GM19468 (cell line): ENCODE data around the gene ADSL.
"Not testable (repeated sequence)": the region's sequence is repeated elsewhere in the genome, so short reads cannot be mapped to it uniquely, and the experiment has no call there.

Experiments
- ATAC-seq: cut with Tn5 transposase; IDR thresholded peaks from one replicate; pipeline ENCODE4 v1.9.1; 2021; ENCODE audit warnings: mild to moderate bottlenecking, moderate library complexity, moderate number of reproducible peaks; ENCODE audit not compliant: unreplicated experiment; ENCODE audit errors: extremely low read depth

The ADSL gene

DNA sequence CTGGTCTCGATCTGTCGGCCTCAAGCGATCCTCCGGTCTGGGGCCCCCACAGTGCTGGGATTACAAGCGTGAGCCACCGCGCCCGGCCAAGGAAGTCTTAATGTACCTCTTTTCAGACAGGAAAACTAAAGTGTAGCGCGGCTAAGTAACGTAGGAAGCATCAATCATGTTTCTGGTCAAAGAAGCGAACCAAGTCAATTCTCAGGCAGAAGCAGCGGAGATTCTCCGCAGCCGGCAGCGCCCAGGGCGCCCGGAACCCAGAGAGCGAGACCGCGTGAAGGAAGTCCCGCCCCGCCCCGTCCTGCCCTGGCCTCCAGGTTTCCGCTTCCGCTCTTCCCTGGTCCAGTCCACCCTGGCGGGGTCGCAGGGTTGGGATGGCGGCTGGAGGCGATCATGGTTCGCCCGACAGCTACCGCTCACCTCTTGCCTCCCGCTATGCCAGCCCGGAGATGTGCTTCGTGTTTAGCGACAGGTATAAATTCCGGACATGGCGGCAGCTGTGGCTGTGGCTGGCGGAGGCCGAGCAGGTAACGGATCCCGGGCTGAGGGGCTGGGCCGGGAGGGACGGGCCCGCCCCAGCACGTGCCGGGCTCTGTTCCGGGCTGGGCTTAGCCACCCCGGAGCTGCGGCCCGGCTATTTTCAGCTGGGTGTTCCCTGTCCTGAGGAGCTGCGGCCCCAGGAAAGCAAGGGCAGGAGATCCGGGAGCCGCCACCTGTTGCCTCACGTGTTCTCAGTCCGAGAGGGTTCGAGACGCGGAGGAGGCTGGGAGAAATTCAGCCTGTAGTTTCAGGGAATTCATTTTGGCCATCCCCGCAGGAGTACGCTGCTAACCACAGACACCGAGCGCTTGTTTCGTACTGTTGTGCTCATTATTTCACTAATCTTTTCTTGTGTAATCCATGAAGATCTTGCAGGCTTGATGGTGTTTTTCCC is at the start of gene ADSL:
ADSL (plus strand) TSS at position 316 of the 934 bp plus-strand sequence; CDS start at position 375, 59 bp downstream.
- peak; percentile 53 for ATAC-seq

DNA sequence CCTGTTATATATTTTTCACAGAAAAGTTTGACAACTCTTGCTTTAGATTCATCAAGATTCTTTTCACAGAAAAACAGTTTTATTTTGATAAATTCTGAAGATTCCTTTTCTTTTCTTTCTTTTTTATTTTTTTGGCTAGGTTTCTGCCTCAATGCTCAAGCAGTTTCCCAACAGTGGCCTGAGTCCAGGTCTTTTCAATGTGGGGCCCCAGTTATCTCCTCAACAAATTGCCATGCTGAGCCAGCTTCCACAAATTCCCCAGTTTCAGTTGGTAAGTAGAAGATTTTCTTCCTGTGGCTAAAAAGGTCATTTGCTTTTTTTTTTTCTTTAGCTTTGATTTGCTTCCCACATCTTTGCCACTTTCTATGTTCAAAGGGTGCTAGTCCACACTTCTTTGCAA is 46.0 kb upstream of the ADSL start:
- no peak for ATAC-seq

DNA sequence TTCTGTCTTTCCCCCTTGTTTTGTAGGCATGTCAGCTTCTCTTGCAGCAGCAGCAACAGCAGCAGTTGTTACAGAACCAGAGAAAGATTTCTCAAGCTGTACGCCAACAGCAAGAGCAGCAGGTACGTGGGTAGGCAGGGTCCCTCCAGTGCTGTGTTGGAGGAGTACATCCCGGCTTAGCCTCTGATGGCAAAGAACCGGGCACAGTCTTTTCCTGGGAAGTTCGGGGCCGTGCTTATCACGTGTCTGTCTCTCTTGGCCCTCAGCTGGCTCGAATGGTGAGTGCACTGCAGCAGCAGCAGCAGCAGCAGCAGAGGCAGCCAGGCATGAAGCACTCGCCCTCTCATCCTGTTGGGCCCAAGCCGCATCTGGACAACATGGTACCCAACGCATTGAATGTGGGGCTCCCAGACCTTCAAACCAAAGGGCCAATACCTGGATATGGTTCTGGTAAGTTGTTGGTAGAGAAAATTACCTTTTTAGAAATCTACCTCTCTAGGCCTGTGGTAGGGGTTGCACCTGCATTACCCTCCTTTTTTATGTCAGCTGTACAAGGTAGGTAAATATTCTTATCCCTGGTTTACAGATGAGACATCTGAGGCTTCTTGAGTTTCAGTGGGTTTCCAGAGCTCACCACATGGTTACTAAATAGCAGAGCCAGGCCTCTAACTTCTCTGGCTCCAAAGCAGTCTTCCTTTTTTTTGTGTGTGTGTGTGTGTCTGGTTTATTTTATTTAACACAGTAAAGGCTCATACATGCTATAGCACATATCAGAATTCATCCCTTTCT is 45.2 kb upstream of the ADSL start:
- no peak for ATAC-seq

DNA sequence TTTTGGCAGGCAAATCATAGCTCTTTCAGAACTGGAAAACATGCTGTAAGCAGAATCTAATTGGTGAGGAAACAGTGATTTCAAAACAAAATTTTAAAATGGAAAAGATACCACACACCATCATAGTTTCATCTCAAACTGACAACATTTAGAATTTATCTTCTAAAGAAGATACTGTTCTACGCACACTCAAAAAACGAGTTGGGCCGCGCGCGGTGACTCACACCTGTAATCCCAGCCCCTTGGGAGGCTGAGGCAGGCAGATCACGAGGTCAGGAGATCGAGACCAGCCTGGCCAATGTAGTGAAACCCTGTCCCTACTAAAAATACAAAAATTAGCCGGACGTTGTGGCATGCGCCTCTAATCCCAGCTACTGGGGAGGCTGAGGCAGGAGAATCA is 44.2 kb upstream of the ADSL start:
- no peak for ATAC-seq

DNA sequence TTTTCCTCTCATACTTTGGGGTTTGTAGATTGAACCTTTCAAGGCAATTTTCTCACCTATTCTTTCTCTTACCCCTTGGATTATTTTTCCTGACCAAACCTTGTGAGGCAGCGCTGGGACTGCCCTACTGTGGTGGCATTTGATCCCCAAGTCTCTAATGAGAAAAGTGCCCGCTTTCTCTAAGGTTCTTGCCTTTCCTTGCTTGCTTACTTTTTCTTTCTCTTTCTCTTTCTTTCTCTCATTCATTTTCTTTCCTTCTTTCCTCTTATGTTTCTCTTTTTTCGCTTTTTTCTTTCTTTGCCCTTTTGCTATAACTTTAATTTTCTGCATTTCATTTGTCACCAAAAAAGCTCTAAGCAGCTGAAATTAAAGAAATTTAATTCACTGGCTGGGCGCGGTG is 40.7 kb upstream of the ADSL start:
- no peak for ATAC-seq

DNA sequence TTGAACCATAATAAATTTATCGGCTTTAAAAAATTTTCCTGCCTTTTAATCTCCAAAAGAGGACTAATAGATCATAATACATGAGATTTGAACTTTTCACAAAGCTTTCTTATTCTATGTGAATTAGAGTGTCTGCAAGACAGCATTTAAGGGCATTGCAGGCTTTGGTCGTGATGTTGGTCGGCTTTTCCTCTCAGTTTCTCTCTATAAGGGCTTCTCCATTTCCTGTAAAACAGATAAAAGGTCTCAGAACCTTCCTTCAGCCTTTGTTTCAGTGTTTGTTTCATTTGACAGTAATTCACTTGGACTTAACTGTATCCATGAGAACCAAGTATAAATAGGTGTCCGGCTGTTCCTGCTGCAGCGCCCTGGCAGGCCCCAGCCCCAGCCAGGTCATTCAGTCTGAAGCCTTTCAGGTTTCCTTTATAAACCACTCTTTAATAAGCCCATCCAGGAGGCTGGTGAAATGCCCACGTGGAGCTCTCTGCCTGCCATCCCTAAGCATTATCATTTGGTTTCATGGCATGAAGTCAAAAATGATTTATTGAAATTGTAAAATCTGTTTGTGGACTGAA is 37.2 kb upstream of the ADSL start:
- ATAC-seq: no peak

DNA sequence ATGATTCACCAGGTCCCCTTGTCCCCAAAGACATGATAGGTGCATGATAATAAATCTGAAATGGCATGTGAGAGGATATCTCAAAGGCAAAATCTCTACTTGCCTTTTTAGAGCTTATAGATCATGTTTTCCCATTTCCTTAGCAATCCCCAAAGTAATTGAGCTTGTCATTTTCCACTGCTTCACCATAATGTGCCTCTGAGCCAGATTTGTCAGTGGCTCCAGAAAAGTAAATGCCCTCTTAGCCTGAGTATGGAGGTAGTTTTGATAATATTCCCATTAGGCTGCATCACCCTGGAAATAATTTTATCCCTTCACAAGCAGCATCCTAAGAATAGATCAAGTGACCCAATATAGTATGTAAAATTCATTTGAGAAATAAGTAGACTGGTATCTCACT is 36.7 kb upstream of the ADSL start:
- ATAC-seq: no peak

DNA sequence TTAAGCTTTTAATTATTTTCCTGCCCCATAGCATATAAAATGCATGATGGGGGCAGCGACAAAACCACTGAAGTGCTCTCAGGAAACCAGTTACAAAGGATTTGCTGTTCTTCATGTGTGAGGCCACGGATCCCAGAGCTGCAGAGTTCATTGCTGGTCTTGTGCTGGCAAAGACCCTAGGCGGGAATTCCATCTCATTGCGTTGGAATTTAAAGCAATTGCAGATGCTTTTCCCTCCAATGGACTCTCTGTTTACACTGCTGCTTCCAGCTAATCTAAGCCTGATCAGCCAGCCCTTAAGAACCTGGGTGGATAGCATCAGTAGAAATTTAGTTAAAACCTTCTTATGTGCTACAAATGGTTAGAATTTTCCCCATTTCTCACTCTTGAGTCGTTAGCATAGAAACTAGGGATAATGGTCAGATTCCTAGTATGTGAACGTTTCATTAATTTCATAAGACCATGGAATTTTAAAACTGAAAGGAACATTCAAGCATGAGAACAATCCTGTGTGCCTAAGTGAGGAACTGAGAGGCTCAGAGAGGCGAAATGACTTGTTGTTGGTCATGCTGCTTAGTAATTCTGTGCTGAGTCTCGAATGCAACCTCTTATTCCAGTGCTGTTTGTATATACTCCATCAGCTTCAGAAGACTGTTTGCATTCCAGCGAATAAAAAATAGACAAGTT is 36.1 kb upstream of the ADSL start:
- no peak for ATAC-seq

DNA sequence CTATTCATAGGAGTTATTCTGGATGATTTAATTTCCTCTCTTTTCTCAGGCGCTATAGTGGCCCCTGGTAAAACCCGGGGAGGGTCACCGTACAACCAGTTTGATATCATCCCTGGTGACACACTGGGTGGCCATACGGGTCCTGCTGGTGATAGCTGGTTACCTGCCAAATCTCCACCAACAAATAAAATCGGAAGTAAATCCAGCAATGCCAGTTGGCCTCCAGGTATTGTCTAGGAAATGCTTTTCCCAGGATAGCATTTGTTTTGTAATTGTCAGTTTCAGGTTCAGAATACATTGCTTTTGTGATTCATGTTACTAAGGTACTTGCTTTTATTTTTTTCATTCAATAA is 35.6 kb upstream of the ADSL start:
- no peak for ATAC-seq

DNA sequence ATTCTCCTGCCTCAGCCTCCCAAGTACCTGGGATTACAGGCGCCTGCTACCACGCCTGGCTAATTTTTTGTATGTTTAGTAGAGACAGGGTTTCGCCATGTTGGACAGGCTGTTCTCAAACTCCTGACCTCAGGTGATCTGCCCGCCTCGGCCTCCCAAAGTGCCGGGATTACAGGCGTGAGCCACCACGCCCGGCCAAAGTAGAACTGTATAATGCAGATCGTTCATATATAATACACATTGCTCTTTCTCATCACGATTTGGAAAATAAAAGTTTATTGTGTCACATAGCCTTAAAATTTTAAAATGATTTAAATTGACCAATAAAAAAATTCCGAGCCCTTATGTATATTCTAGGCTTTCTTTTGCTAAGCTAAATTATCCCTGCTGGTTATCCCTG is 34.7 kb upstream of the ADSL start:
- not testable (repeated sequence) for ATAC-seq

DNA sequence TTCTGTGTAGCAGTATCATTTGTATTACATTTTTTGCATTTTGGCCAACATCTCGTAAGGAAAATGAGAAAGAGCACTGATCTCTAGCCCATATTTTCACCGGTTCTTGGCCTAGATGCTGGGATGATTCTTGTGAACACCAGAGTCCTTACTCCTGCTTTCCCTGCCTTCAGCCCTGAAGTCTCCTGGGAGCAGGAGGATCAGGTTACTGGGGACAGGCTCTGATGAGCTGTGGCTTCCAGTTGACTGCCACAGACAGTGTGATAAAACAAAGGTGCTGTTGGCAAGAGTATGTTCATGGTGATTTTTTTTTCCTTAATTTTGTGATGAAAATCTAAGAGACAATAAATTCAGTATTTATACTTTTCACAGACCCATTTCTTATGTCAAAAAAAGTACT is 34.2 kb upstream of the ADSL start:
- no peak for ATAC-seq

DNA sequence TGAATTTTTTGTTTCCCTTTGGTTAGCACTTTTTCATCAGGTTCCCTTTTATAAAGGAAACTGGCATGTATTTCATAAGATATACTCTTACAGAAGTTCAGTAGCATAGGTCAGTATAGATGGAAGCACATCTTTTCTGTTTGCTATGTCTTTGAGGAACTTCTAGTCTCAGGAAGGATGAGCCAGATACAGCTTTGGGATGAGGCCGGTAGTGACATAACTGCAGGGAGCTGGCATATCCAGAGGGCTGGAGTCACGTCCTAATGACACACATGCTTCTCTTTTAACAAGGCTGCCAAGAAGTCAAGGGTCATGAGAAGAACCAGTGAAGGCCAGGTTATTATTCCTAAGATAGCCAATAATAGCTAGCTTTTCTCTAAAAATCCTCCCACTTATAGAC is 33.3 kb upstream of the ADSL start:
- no peak for ATAC-seq

DNA sequence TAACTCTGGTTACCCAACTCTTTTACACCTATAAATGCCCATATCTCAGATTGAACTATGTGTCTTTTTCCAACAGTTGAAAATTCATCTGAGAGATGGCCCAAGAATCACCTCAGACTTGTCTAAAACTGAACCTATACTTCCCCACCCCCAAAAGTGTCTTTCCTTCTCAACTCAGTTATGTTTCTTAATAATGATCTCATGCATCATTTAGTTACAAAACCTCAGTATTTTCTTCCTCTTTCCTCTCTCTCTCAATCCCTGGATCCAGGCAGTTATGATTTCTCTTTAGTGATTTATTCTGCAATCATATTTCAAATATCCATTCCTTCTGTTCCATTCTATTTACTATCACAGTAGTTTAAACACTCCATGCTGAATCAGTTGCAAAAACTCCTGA is 32.3 kb upstream of the ADSL start:
- no peak for ATAC-seq

DNA sequence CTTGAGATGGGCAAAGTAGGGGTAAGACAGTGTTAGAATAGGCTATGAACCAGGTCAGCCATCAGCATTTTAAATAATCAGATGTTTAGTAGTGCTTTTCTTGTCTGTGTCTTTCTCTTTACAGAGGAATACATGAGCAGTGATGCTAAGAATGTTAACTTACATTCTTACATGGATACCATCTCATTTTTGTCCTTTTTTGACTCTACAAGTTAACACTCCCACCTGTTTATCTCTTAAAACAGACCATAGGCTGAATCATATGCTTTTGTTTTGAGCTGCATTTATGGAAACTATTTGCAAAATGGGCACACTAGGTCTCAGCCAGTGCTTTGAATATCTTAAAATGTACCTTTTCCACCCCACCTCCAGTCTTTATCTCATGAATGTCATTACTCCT is 25.6 kb upstream of the ADSL start:
- ATAC-seq: no peak

DNA sequence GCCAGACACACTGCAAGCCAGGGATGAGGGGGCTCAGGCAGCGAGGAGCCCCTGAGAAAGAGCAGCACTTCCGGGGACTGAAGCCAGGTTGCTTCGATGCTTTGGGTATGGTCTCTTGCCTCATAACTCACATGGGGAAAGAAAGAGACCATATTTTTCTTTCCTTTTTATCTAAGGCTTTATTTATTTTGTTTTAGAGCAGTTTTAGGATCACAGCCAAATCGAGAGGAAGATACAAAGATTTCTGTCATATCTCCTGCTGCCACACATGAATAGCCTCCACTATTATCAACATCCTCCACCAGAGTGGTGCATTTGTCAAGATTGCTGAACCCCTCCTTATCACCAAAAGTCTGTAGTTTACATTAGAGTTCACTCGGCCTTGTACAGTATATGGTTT is 24.3 kb upstream of the ADSL start:
- no peak for ATAC-seq

DNA sequence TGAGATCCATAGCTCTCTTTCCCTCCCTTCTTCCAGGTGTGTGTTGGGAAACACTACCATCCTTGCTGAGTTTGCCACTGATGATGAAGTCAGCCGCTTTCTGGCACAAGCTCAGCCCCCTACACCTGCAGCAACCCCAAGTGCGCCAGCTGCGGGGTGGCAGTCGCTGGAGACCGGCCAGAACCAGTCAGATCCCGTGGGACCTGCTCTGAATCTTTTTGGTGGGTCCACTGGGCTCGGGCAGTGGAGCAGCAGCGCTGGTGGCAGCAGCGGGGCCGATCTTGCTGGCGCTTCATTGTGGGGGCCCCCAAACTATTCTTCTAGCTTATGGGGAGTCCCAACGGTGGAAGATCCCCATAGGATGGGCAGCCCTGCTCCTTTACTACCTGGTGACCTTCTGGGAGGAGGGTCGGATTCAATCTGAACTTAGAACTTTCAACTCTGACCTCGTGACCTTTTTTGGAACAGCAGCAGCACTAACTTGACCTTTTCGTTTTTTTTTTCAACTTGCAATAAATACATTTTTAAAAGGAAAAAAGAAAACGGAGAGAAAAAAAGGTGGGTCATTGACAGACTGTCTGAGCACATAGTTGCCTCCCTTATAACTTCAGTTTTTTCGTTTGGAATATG is 23.4 kb upstream of the ADSL start:
- ATAC-seq: no peak

DNA sequence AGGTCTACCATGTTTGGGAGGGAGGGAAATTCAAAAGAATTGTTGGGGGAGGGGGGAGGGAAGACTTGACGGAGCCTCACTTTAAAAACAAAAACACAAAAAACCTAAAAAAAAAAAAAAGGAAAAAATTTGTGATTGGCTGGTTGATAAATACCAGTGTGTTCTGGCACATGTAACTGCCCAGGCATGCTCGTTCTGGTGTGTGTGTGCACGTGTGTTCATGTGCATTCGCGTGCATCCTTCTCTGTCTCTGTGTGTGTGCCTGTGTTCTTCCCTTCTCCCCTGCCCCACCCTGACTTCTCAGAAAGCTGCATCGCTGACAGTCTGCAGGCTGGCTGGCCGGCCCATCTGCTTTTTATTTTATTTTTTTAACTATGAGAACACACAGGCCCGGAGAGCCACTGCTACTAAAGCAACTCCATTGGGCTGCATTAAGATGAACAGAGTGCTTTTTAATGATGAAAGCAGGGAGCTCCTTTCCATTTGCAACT is 22.6 kb upstream of the ADSL start:
- no peak for ATAC-seq

DNA sequence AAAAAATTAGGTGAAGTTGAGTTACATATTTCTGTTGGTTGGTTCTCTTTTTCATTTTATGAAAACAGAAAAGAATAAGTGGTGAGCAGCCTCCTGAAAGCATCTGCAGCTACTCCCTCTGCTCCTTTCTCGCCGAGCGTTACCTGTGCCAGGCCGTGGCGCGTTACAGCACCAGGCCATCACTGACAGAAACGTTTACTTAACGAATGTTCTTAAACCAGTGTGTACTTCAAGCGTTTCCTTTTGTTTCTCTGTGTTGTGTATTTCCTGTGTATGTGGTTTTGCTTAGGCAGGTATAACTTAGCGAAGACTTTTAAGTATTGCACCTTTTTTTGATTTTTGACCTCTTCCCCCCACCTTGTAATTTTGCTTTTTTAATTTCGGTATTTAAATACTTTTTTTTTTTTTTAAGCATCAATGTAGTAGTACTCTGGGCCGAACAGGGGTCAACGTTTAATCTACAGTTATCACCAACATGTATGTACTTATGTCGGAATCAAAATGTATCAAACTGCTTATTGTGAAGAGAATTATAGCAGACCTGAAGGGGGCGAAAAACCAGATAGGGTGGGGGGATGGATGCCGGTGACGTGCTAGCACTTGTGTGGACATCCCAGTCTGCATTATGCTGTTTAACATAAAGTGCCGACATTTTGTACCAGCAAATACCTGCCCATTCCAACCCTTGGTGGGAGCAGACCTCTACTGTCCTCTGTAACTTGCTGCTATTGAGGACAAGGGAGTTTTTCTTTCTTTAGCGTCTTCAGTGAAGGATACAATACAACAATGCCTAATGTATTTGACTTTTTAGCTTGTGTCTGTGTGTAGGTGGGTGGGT is 21.6 kb upstream of the ADSL start:
- ATAC-seq: no peak

DNA sequence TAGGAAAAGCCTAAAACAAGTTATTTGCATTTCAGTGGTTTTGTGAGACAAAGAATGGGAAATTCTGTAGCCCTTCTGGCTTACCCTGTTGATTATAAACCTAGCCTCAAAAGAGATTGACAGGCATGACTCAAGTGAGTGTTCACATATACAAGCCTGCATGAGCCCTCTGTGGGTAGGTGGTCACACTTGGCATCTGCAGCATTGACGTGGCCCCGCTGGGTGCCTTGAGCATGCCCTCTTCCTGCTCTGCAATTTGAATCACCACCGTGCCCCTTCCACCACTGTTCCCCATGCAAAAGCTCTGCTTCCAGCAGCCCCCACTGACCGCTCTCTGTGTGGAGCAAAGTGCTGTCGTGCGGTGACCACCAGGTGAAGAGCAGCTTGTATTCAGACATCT is 21.0 kb upstream of the ADSL start:
- no peak for ATAC-seq
